K562 (cell line): ENCODE results near the gene SERPINB5. TPM values are rescaled to one million over a fixed set of nuclear protein-coding genes. Genes with fewer than 3 reads are reported as not detected.

Source experiments
- ATAC-seq: fragments of 200-7000 bp; cut with Tn5 transposase; 3 replicates; pipeline ENCODE4 v1.9.1; 2020; ENCODE audit warnings: moderate library complexity
- BruUV-seq: library from RNA; stranded (reverse); fragments of 400-500 nt; replicated peaks from 2 replicates; lab custom pipeline; 2021; lab: Mats Ljungman, UMichigan
- CTCF ChIA-PET: fragments of 300-600 bp; formaldehyde crosslinking; extraction: SDS; loops from one replicate; lab custom pipeline; 2021; ENCODE audit warnings: low intra/inter-chr PET ratio; lab: Yijun Ruan, JAX
- POLR2A ChIA-PET: fragments of 300-600, 350-650 bp; sonication (Branson Sonifier 250); formaldehyde crosslinking; extraction: SDS; loops from one replicate; lab custom pipeline; 2021; ENCODE audit warnings: antibody characterized with exemption, inconsistent platforms; lab: Yijun Ruan, JAX
- DNase-seq, 4 experiments: peaks; one replicate each; pipeline versions ENCODE4 v3.0.0 to v3.0.0-alpha.2; 2011 to 2018; ENCODE audit warnings: low spot score in 3 of 4, mixed read lengths in 3 of 4; ENCODE audit errors: extremely low read depth in 1 of 4
- FAIRE-seq: peaks from 2 replicates; lab custom pipeline; 2011; peaks lifted over from hg19 to GRCh38; lab: Jason Lieb, UNC
- H2AFZ ChIP-seq: 2 replicates; pipeline ENCODE4 v1.6.0; 2011; ENCODE audit warnings: low read depth, low read length, control low read depth, inconsistent platforms
- H3K27ac ChIP-seq: fragments of 200-600 bp; 3 replicates; pipeline ENCODE4 v1.8.0; 2011; ENCODE audit warnings: low read depth, mild to moderate bottlenecking, control low read depth, inconsistent platforms, low read length, moderate library complexity, mixed read lengths; ENCODE audit errors: extremely low read depth
- H3K27me3 ChIP-seq, 2 experiments: fragments of 300-600 bp in 1 of 2; 2 replicates in 1 of 2; 3 replicates in 1 of 2; pipeline versions ENCODE4 v1.6.0 to v1.8.0; 2011; ENCODE audit warnings: inconsistent platforms in 2 of 2, low read length in 2 of 2, mild to moderate bottlenecking in 1 of 2, mixed read lengths in 1 of 2, moderate library complexity in 1 of 2; ENCODE audit not compliant: control insufficient read depth in 2 of 2, insufficient read depth in 2 of 2
- H3K36me3 ChIP-seq: fragments of 300-600 bp; 3 replicates; pipeline ENCODE4 v1.8.0; 2011; ENCODE audit warnings: mild to moderate bottlenecking, low read length, inconsistent platforms; ENCODE audit not compliant: control insufficient read depth, insufficient read depth
- H3K4me1 ChIP-seq, 2 experiments: fragments of 200-600 bp in 1 of 2; replicated peaks in 1 of 2; 2 replicates in 1 of 2; 3 replicates in 1 of 2; pipeline versions ENCODE4 v1.5.1 to v1.8.0; 2011; ENCODE audit warnings: inconsistent platforms in 2 of 2, low read length in 2 of 2, mild to moderate bottlenecking in 1 of 2, mixed read lengths in 1 of 2, moderate library complexity in 1 of 2; ENCODE audit not compliant: control insufficient read depth in 2 of 2, insufficient read depth in 2 of 2
- H3K4me2 ChIP-seq: 2 replicates; pipeline ENCODE4 v1.6.1; 2011; ENCODE audit warnings: low read length, control low read depth, inconsistent platforms, mixed read lengths; ENCODE audit not compliant: insufficient read depth
- H3K4me3 ChIP-seq: fragments of 200-600 bp; sonication (generic), shearing (Covaris generic); 2 replicates; pipeline ENCODE4 v1.5.1; 2016; ENCODE audit warnings: control low read depth, inconsistent platforms
- H3K79me2 ChIP-seq: fragments of 200-600 bp; 3 replicates; pipeline ENCODE4 v1.8.0; 2011; ENCODE audit warnings: low read length, inconsistent platforms; ENCODE audit not compliant: control insufficient read depth, insufficient read depth
- H3K9ac ChIP-seq, 2 experiments: 2 replicates each; pipeline versions ENCODE4 v1.6.0 to v1.6.1; 2011; ENCODE audit warnings: low read depth in 2 of 2, low read length in 2 of 2, control low read depth in 1 of 2, inconsistent platforms in 1 of 2, mild to moderate bottlenecking in 1 of 2, mixed read lengths in 1 of 2; ENCODE audit not compliant: insufficient read depth in 1 of 2
- H3K9me1 ChIP-seq: one replicate; pipeline ENCODE4 v1.6.0; 2011; ENCODE audit warnings: inconsistent platforms, mild to moderate bottlenecking, low read length, moderate library complexity; ENCODE audit not compliant: control insufficient read depth, insufficient read depth
- H3K9me3 ChIP-seq: replicated peaks from 2 replicates; pipeline ENCODE4 v1.5.1; 2011; ENCODE audit warnings: low read depth, low read length, inconsistent platforms; ENCODE audit not compliant: control insufficient read depth, insufficient read depth
- H4K20me1 ChIP-seq: replicated peaks from 2 replicates; pipeline ENCODE4 v1.6.1; 2011; ENCODE audit warnings: low read length, inconsistent platforms, mixed read lengths; ENCODE audit not compliant: control insufficient read depth, insufficient read depth
- E2F5 ChIP-seq: sonication (generic); formaldehyde crosslinking; IDR thresholded peaks from 2 replicates; pipeline ENCODE4 v1.8.0; 2022; ENCODE audit warnings: mild to moderate bottlenecking, missing genetic modification reagents
- SOX6 ChIP-seq: fragments of 450-650 bp; IDR thresholded peaks from 2 replicates; pipeline ENCODE4 v1.6.1; 2014; ENCODE audit warnings: mild to moderate bottlenecking
- TRIM24 ChIP-seq, 2 experiments: fragments of 450-650 bp; IDR thresholded peaks; 2 replicates each; pipeline ENCODE4 v1.6.1; 2016
- USF2 ChIP-seq: sonication (generic); formaldehyde crosslinking; IDR thresholded peaks from 2 replicates; pipeline ENCODE4 v1.5.0; 2020; ENCODE audit warnings: missing genetic modification reagents
- ZNF318 ChIP-seq, 2 experiments: fragments of 450-650 bp; IDR thresholded peaks; 2 replicates each; pipeline ENCODE4 v1.6.1; 2016; ENCODE audit warnings: mild to moderate bottlenecking in 2 of 2, borderline replicate concordance in 1 of 2, low read depth in 1 of 2, moderate library complexity in 1 of 2
- ZNF696 ChIP-seq: fragments of 250-450 bp; sonication (Bioruptor Pico); conservative IDR thresholded peaks from 2 replicates; pipeline ENCODE4 v1.4.0; 2020; ENCODE audit warnings: mild to moderate bottlenecking, moderate library complexity
- WGBS: fragments of 100-300 bp; shearing (Covaris generic); methylation state at CpG from one replicate; pipeline ENCODE4 v1.1.6; 2016; ENCODE audit warnings: low coverage, mixed read lengths; ENCODE audit not compliant: insufficient coverage; ENCODE audit errors: missing lambda C conversion rate; 5-methylcytosine and 5-hydroxymethylcytosine counted together
- in situ Hi-C: fragments of 300-500 bp; cut with MboI; formaldehyde crosslinking; loops from 4 replicates; pipeline ENCODE4 v1.15.0; 2018; ENCODE audit warnings: inconsistent platforms, mixed read lengths
- intact Hi-C: fragments of 100-400 bp; cut with micrococcal nuclease; formaldehyde crosslinking; loops from 2 replicates; pipeline ENCODE4 v1.14.2; 2022
- polyA plus RNA-seq, 8 experiments: library from polyadenylated mRNA; depleted of rRNA in 4 of 8; stranded (reverse) in 5 of 8; unstranded in 3 of 8; fragments of >200 nt; fragmentation: Nextera tagmentation in 2 of 8; fragmentation: Illumina TruSeq in 1 of 8; extraction: Ambion mirVana in 2 of 8; extraction: Trizol in 1 of 8; gene quantifications; 2 replicates each; pipeline versions ENCODE4 v1.2.1 to v1.2.3, GENCODE V29; 2011 to 2014; ENCODE audit warnings: inconsistent platforms in 1 of 8, missing spikeins in 1 of 8
- total RNA-seq, 7 experiments: library from RNA; depleted of rRNA in 6 of 7; stranded (reverse); fragments of >200 nt in 6 of 7; fragmentation: Illumina TruSeq in 2 of 7; extraction: Trizol in 2 of 7; gene quantifications; 2 replicates each; pipeline versions ENCODE4 v1.2.1 to v1.2.3, GENCODE V29; 2011 to 2021; ENCODE audit warnings: low replicate concordance in 1 of 7

The SERPINB5 gene
- total and polyA plus RNA-seq, 9 of the 15 experiments (the other 6 are each of a cell fraction or from before 2014, with no cell fraction given) = 0.05 to 1.4 (median 0.49) TPM; not detected in 1

- H3K9ac ChIP-seq = no peak overlapping the region
- H3K36me3 ChIP-seq = no peaks in the 10 kb centered on the region
- H2AFZ ChIP-seq = no peak overlapping the region
- in situ Hi-C loops = no loop called here
- H3K27ac ChIP-seq = no peak overlapping the region
- H4K20me1 ChIP-seq = no peaks in the 10 kb centered on the region
- FAIRE-seq (no peak), ATAC-seq (no peak), DNase-seq (no peak)
- intact Hi-C loops = no loop called here
- no peaks in the 10 kb centered on the region for H3K79me2 ChIP-seq
- ChIA-PET CTCF (no interaction called here), POLR2A (no interaction called here)
- no TSS peak for BruUV-seq
- no peaks in the 10 kb centered on the region for H3K9me1 ChIP-seq
- H3K27me3 ChIP-seq = no peaks in the 10 kb centered on the region
- H3K4me1 ChIP-seq = no peaks in the 10 kb centered on the region
- no peak overlapping the region for H3K4me3 ChIP-seq
- WGBS = 0% methylated on average over 2 of the region's 2 CpGs
- TF ChIP-seq ZNF696 (CRISPR knock-in tag) (no peak), USF2 (CRISPR knock-in tag) (no peak), TRIM24 (IDR thresholded peaks at IDR 0.05) (no peak), SOX6 (no peak), ZNF318 (IDR thresholded peaks at IDR 0.05; ENCODE audit: borderline replicate concordance in 1 of 2, low read depth in 1 of 2) (no peak), E2F5 (no peak)
- no peaks in the 10 kb centered on the region for H3K9me3 ChIP-seq
- no peak overlapping the region for H3K4me2 ChIP-seq
These were observed 18.9 kb downstream of the SERPINB5 start for GRCh38 chr18:63495675-63496074.
